CD4-positive, alpha-beta memory T cell (primary cell): Measurements from ENCODE around the gene MLEC. TPM values are rescaled to one million over a fixed set of nuclear protein-coding genes. Genes with fewer than 3 reads are reported as not detected.
A peak's percentile ranks its signal among the peaks of the same experiment; 100 is the strongest.
"Not testable (repeated sequence)": the region's sequence is repeated elsewhere in the genome, so short reads cannot be mapped to it uniquely, and the experiment has no call there.

ENCODE experiments used
- CTCF ChIA-PET: fragments of 350-600 bp; sonication (Branson Sonifier 250); formaldehyde crosslinking; loops from one replicate; lab custom pipeline; 2021; ENCODE audit warnings: inconsistent platforms; ENCODE audit not compliant: partially characterized antibody; lab: Charles Lee
- POLR2A ChIA-PET: fragments of 350-600 bp; sonication (Branson Sonifier 250); formaldehyde crosslinking; loops from one replicate; lab custom pipeline; 2021; ENCODE audit not compliant: partially characterized antibody; lab: Charles Lee
- DNase-seq, 5 donors: peaks; one replicate each; pipeline versions ENCODE4 v3.0.0 to v3.0.0-alpha.2; 2020 to 2022; ENCODE audit warnings: mixed read lengths in 1 of 5
- H3K27ac ChIP-seq: one replicate; pipeline ENCODE4 v1.7.0; 2013; ENCODE audit warnings: low read depth, low read length
- H3K27me3 ChIP-seq: 2 replicates; pipeline ENCODE4 v1.7.0; 2013; ENCODE audit warnings: mild to moderate bottlenecking, low read length, moderate library complexity; ENCODE audit not compliant: insufficient read depth
- H3K36me3 ChIP-seq: 2 replicates; pipeline ENCODE4 v1.7.0; 2013; ENCODE audit warnings: mild to moderate bottlenecking, low read length, moderate library complexity; ENCODE audit not compliant: insufficient read depth
- H3K4me1 ChIP-seq: 2 replicates; pipeline ENCODE4 v1.7.0; 2013; ENCODE audit warnings: mild to moderate bottlenecking, low read length, moderate library complexity; ENCODE audit not compliant: insufficient read depth
- H3K4me3 ChIP-seq, 2 donors: one replicate each; pipeline ENCODE4 v1.7.0; 2013; ENCODE audit warnings: low read length in 2 of 2, mild to moderate bottlenecking in 1 of 2
- H3K9me3 ChIP-seq, 2 donors: one replicate each; pipeline ENCODE4 v1.7.0; 2013; ENCODE audit warnings: low read length in 2 of 2, control low read depth in 1 of 2; ENCODE audit not compliant: control insufficient read depth in 1 of 2
- H3K27ac Mint-ChIP-seq, 7 donors: one replicate each; pipeline ENCODE4 v1.8.0; 2020 to 2021; ENCODE audit warnings: mixed read lengths in 7 of 7, mild to moderate bottlenecking in 6 of 7, inconsistent platforms in 3 of 7, moderate library complexity in 3 of 7
- H3K27me3 Mint-ChIP-seq, 2 donors: one replicate each; pipeline ENCODE4 v1.8.0; 2020 to 2021; ENCODE audit warnings: mixed read lengths in 2 of 2
- H3K36me3 Mint-ChIP-seq, 2 donors: one replicate each; pipeline ENCODE4 v1.8.0; 2020 to 2021; ENCODE audit warnings: mixed read lengths in 2 of 2, inconsistent platforms in 1 of 2, mild to moderate bottlenecking in 1 of 2
- H3K4me1 Mint-ChIP-seq, 4 donors: one replicate each; pipeline ENCODE4 v1.8.0; 2020 to 2021; ENCODE audit warnings: mixed read lengths in 4 of 4, mild to moderate bottlenecking in 1 of 4
- H3K4me3 Mint-ChIP-seq, 8 donors: one replicate each; pipeline ENCODE4 v1.8.0; 2020 to 2021; ENCODE audit warnings: mixed read lengths in 8 of 8, mild to moderate bottlenecking in 7 of 8, moderate library complexity in 6 of 8, inconsistent platforms in 3 of 8
- H3K9me3 Mint-ChIP-seq, 8 donors: one replicate each; pipeline ENCODE4 v1.8.0; 2020 to 2021; ENCODE audit warnings: mixed read lengths in 8 of 8, mild to moderate bottlenecking in 5 of 8, inconsistent platforms in 3 of 8, moderate library complexity in 1 of 8
- intact Hi-C: fragments of 100-400 bp; cut with micrococcal nuclease; formaldehyde crosslinking; loops from one replicate; pipeline ENCODE4 v1.15.1; 2023
- polyA plus RNA-seq, 2 donors: library from polyadenylated mRNA; unstranded; fragments of 300-500 nt; fragmentation: Illumina TruSeq; gene quantifications; one replicate each; pipeline ENCODE4 v1.2.3, GENCODE V29; 2021
- total RNA-seq, 2 experiments: library from RNA; stranded (reverse); gene quantifications; one replicate each; pipeline ENCODE4 v1.2.3, GENCODE V29; 2021

The MLEC gene
- total and polyA plus RNA-seq, 4 experiments from 2014 or later, result 38.9 to 88.9 (median 68.3) TPM

GRCh38 chr12:120724720-120725119 is 37.8 kb downstream of the MLEC start:
- DNase-seq, result no peak
- no peaks in the 10 kb centered on the region for H3K27me3 ChIP-seq
- Mint-ChIP-seq H3K27me3 (no peaks in the 10 kb centered on the region), H3K27ac (peak overlapping the region in 5 of 7 donors; percentile 17 to 91 (median 72)), H3K36me3 (peaks cover 31 to 46% of the 10 kb centered on the region in 2 donors), H3K9me3 (no peaks in the 10 kb centered on the region), H3K4me1 (peaks cover 13 to 30% (median 20%) of the 10 kb centered on the region in 4 donors), H3K4me3 (peak overlapping the region; percentile 81 to 94 (median 90))
- intact Hi-C loops, result loop anchor here (1.0 kb wide), 3 partner anchors 14 to 143 kb away; partner anchors contain the start of genes POP5 and UNC119B
- POLR2A ChIA-PET, result interaction anchor here (1.5 kb wide), 1 partner anchor 14 kb away, joined by 5 read pairs; no protein-coding TSS in a partner anchor
- no peaks in the 10 kb centered on the region for H3K9me3 ChIP-seq
- peaks cover 15% of the 10 kb centered on the region for H3K36me3 ChIP-seq
- no peak overlapping the region for H3K4me3 ChIP-seq
- no peak overlapping the region for H3K27ac ChIP-seq
- CTCF ChIA-PET, result interaction anchor here (0.8 to 1.5 kb wide), 3 partner anchors 13 to 78 kb away, joined by 3 to 9 read pairs (median 6); no protein-coding TSS in a partner anchor
- peaks cover 16% of the 10 kb centered on the region for H3K4me1 ChIP-seq

- ChIA-PET CTCF (interaction anchor here (0.8 to 1.5 kb wide), 6 partner anchors 11 to 79 kb away, joined by 3 to 9 read pairs (median 4); no protein-coding TSS in a partner anchor), POLR2A (interaction anchor here (1.0 to 1.5 kb wide), 2 partner anchors 14 to 674 kb away, joined by 3 to 5 read pairs; no protein-coding TSS in a partner anchor)
- Histone ChIP-seq H3K27ac (peak overlapping the region; percentile 56), H3K9me3 (no peaks in the 10 kb centered on the region), H3K36me3 (peaks cover 11% of the 10 kb centered on the region), H3K4me1 (peaks cover 16% of the 10 kb centered on the region), H3K27me3 (no peaks in the 10 kb centered on the region), H3K4me3 (peak overlapping the region; percentile 20 to 71)
- Mint-ChIP-seq H3K27me3 (no peaks in the 10 kb centered on the region), H3K4me3 (peak overlapping the region; percentile 81 to 94 (median 90)), H3K4me1 (peaks cover 13 to 30% (median 20%) of the 10 kb centered on the region in 4 donors), H3K9me3 (no peaks in the 10 kb centered on the region), H3K27ac (peak overlapping the region; percentile 41 to 91 (median 72)), H3K36me3 (peaks cover 30 to 44% of the 10 kb centered on the region in 2 donors)
- DNase-seq, result no peak
- intact Hi-C loops, result loop anchor here (1.0 kb wide), 3 partner anchors 15 to 144 kb away; partner anchors contain the start of genes POP5 and UNC119B
These were observed 38.3 kb downstream of the MLEC start for GRCh38 chr12:120725151-120725658.

- Mint-ChIP-seq H3K9me3 (no peaks in the 10 kb centered on the region), H3K4me1 (peaks cover 13 to 30% (median 20%) of the 10 kb centered on the region in 4 donors), H3K4me3 (peak within 1 kb of the TSS; percentile 90 to 95 (median 91)), H3K27ac (peak within 1 kb of the TSS; percentile 72 to 94 (median 90)), H3K36me3 (peaks cover 30 to 45% of the 10 kb centered on the region in 2 donors), H3K27me3 (no peaks in the 10 kb centered on the region)
- no peaks in the 10 kb centered on the region for H3K9me3 ChIP-seq
- POLR2A ChIA-PET, result interaction anchor here (1.0 to 1.5 kb wide), 2 partner anchors 15 to 673 kb away, joined by 3 to 5 read pairs; no protein-coding TSS in a partner anchor
- CTCF ChIA-PET, result interaction anchor here (0.8 to 1.5 kb wide), 6 partner anchors 11 to 79 kb away, joined by 3 to 9 read pairs (median 4); no protein-coding TSS in a partner anchor
- peak within 1 kb of the TSS; percentile 20 to 71 for H3K4me3 ChIP-seq
- intact Hi-C loops, result loop anchor here (1.0 kb wide), 3 partner anchors 16 to 145 kb away; partner anchors contain the start of genes POP5 and UNC119B
- peaks cover 16% of the 10 kb centered on the region for H3K4me1 ChIP-seq
- H3K36me3 ChIP-seq, result peaks cover 14% of the 10 kb centered on the region
- DNase-seq, result peak; percentile 84 to 87 (median 86)
- H3K27ac ChIP-seq, result peak within 1 kb of the TSS; percentile 56
- no peaks in the 10 kb centered on the region for H3K27me3 ChIP-seq
These were observed 38.9 kb downstream of the MLEC start, which contains the start of gene ACADS for GRCh38 chr12:120725659-120726509. Gene ACADS (plus strand): TSS chr12:120725826. CDS start chr12:120725886, 60 bp downstream.

GRCh38 chr12:120726510-120726793 is 39.5 kb downstream of the MLEC start:
- peak overlapping the region; percentile 58 to 94 (median 89) for H3K27ac Mint-ChIP-seq
- H3K27ac ChIP-seq, result peak overlapping the region; percentile 56
- peaks cover 25 to 42% of the 10 kb centered on the region in 2 donors for H3K36me3 Mint-ChIP-seq
- H3K4me1 ChIP-seq, result peaks cover 16% of the 10 kb centered on the region
- H3K9me3 Mint-ChIP-seq, result no peaks in the 10 kb centered on the region
- H3K9me3 ChIP-seq, result no peaks in the 10 kb centered on the region
- intact Hi-C loops, result no loop called here
- no peak for DNase-seq
- H3K4me3 Mint-ChIP-seq, result peak overlapping the region; percentile 90 to 95 (median 91)
- POLR2A ChIA-PET, result no interaction called here
- CTCF ChIA-PET, result no interaction called here
- no peaks in the 10 kb centered on the region for H3K27me3 Mint-ChIP-seq
- H3K27me3 ChIP-seq, result no peaks in the 10 kb centered on the region
- H3K4me1 Mint-ChIP-seq, result peaks cover 13 to 30% (median 20%) of the 10 kb centered on the region in 4 donors
- peaks cover 8% of the 10 kb centered on the region for H3K36me3 ChIP-seq
- peak overlapping the region; percentile 20 to 71 for H3K4me3 ChIP-seq

- Mint-ChIP-seq H3K4me3 (peak overlapping the region in 5 of 8 donors; percentile 15 to 95 (median 91)), H3K36me3 (peaks cover 25 to 39% of the 10 kb centered on the region in 2 donors), H3K9me3 (no peaks in the 10 kb centered on the region), H3K4me1 (peaks cover 13 to 30% (median 20%) of the 10 kb centered on the region in 4 donors), H3K27ac (peak overlapping the region in 1 of 7 donors; percentile 93), H3K27me3 (no peaks in the 10 kb centered on the region)
- intact Hi-C loops, result no loop called here
- Histone ChIP-seq H3K27me3 (no peaks in the 10 kb centered on the region), H3K9me3 (no peaks in the 10 kb centered on the region), H3K4me3 (no peak overlapping the region), H3K4me1 (peaks cover 16% of the 10 kb centered on the region), H3K36me3 (peaks cover 7% of the 10 kb centered on the region), H3K27ac (no peak overlapping the region)
- CTCF ChIA-PET, result no interaction called here
- no peak for DNase-seq
- POLR2A ChIA-PET, result no interaction called here
These were observed 40.0 kb downstream of the MLEC start for GRCh38 chr12:120726961-120727360.

- H3K4me1 Mint-ChIP-seq, H3K27ac ChIP-seq, H3K27me3 ChIP-seq, H3K27ac Mint-ChIP-seq, H3K9me3 ChIP-seq, H3K27me3 Mint-ChIP-seq, H3K4me3 Mint-ChIP-seq, POLR2A ChIA-PET, H3K36me3 ChIP-seq, H3K9me3 Mint-ChIP-seq, DNase-seq, intact Hi-C loops, H3K4me1 ChIP-seq, H3K4me3 ChIP-seq: not testable (repeated sequence)
- peaks cover 21 to 28% of the 10 kb centered on the region in 2 donors for H3K36me3 Mint-ChIP-seq
- CTCF ChIA-PET, result interaction anchor here (2.6 kb wide), 1 partner anchor 84 kb away, joined by 7 read pairs; no protein-coding TSS in a partner anchor
These were observed 45.2 kb downstream of the MLEC start for GRCh38 chr12:120732198-120732597.
